ENCODE results near the gene SFXN3.

SFXN3 gene

DNA sequence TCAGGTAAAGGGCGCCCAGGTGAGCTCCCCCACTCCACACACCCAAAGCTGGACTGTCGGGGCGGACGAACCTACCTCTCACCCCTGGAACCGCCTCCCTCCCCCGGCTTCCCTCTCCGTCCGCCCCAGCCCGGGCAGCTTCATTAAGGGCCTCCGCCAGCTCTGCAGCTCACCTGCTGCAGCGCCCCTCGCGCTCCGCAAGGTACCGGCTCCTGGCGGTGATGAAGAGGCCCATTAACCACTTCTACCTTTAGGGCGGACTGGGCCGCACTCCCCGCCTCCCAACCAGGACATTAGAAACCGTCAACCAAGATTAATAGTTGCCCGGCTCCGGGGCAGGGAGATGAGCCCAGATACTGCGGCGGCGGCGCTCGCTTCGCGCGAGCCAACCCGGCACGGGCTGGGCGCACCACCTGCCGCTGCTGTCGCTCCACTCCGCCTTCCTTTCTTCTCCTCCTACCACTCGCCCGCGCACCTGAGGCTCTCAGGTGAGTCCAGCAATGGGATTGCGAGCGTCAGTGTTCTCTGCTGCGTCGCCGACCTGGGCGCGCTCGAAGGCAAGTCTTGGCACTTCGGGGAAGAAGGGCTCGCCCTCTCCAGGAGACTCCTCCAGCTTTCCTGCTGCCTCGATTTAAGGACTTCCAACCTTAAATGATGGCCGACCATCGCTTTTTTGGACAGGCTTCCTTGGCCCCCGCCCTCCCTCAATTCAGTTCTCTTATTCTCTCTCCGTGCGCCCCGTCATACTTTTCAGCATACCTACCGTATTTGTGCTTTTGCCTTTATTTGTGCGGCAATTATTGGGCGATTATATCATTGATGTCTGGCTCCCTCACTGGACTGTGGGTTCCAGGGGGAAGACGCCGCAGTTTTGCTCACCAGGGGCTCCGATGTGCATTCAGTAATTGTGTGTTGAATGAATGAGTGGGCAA is 17.2 kb downstream of the SFXN3 start:
- peak; percentile 46 to 66 for DNase-seq (ENCODE audit: low read depth in 1 of 2, low spot score in 1 of 2)
- in situ Hi-C loops (cut with HindIII; ENCODE audit: low pct_unique_long_range_greater_than_20kb, low sequenced_read_pairs) = no loop called here
- TF ChIP-seq JUND (IDR thresholded peaks at IDR 0.05; ENCODE audit: low read depth) = no peak

DNA sequence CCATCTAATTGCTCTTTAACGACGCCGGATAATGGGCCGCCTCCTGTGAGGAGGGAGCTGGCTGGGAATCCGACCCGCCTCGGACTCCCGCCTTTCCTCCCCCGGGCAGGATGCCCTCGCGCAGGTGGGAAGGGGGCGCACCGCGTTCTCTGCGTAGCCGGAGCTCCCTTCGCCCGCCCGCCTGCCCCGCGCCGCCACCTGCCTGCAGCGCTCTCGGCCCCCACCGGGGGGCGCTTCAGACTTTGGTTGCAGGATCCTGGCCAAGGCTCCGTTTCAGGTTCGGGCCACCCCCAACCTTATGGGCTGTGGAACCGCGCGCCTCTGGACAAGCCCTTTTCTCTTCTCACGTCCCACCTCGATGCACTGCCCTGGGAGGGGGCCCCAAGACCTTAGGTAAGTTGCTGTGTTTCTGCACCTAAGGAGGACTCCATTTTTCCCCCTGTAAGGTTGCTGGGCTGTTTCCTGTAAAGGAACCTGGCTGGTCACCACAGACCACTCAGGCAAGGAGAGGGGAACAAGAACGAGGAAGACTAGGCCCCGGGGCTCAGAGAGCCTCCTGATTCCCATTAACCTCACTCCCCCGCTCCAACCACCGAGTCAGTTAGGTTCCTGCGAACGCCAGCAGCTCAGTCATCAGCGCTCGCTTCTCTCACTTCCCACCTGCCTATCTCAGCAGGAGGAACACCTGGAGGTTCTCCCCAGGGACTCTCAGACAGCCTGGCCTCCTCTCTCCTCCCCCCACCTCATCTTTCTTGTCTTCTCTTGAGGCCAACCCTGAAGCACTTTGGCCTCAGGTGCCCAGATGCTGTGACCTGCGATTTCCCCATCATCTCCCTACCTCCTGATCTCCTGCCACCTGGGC is 19.4 kb downstream of the SFXN3 start:
- DNase-seq (ENCODE audit: low read depth in 1 of 2, low spot score in 1 of 2) = peak; percentile 79 to 84
- TF ChIP-seq JUND (IDR thresholded peaks at IDR 0.05; ENCODE audit: low read depth) = no peak
- in situ Hi-C loops (cut with HindIII; ENCODE audit: low pct_unique_long_range_greater_than_20kb, low sequenced_read_pairs) = no loop called here

DNA sequence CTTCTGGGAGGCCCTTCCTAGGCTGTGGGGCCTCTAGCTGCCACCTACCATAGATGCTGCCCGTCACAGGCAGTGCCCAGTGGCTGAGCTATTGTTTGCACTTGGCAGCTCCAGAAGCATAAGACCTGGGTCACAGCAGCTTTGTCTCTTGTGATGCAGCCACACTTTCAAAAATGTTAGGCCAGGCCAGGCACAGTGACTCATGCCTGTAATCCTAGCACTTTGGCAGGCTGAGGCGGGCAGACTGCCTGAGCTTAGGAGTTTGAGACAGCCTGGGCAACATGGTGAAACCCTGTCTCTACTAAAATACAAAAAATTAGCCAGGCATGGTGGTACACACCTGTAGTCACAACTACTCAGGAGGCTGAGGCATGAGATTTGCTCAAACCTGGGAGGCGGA is 21.3 kb downstream of the SFXN3 start:
- DNase-seq (ENCODE audit: low read depth in 1 of 2, low spot score in 1 of 2) = peak in 1 of 2 experiments; percentile 83
- in situ Hi-C loops (cut with HindIII; ENCODE audit: low pct_unique_long_range_greater_than_20kb, low sequenced_read_pairs) = no loop called here
- TF ChIP-seq JUND (IDR thresholded peaks at IDR 0.05; ENCODE audit: low read depth) = no peak

DNA sequence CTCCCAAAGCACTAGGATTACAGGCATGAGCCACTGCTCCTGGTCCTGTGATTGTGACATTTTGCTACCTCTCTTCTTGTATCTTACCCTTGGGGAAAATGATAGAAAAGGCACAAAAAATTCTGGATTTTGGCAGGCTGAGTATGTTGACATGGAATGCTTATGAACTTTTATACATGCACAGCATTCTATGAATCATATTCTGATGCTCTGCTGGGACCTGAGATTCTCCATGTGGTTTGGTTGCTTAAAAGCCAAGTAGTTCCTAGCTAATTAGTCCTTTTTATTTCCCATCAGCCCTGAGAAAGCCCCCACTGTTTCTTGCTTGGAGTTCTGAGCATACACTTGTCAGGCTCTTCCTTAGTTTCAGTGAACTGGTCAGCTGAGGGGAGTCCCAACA is 22.5 kb downstream of the SFXN3 start:
- in situ Hi-C loops (cut with HindIII; ENCODE audit: low pct_unique_long_range_greater_than_20kb, low sequenced_read_pairs) = no loop called here
- DNase-seq (ENCODE audit: low read depth in 1 of 2, low spot score in 1 of 2) = no peak
- TF ChIP-seq JUND (IDR thresholded peaks at IDR 0.05; ENCODE audit: low read depth) = no peak

DNA sequence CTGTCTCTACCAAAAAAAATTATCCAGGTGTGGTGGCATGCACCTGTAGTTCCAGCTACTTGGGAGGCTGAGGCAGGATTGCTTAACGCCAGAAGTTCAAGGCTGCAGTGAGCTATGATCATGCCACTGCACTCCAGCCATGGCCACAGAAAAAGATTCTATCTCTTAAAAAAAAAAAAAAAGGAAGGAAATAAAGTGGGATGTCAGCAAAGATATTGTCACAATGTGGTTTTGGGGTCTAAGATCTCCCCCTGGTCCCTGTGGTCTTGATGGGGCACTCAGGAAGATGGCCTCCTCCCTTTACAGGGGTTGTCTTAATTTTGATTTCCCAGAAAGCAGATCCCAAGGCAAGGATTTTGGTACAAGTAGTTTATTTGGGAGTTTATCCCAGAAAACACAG is 23.3 kb downstream of the SFXN3 start:
- in situ Hi-C loops (cut with HindIII; ENCODE audit: low pct_unique_long_range_greater_than_20kb, low sequenced_read_pairs) = no loop called here

DNA sequence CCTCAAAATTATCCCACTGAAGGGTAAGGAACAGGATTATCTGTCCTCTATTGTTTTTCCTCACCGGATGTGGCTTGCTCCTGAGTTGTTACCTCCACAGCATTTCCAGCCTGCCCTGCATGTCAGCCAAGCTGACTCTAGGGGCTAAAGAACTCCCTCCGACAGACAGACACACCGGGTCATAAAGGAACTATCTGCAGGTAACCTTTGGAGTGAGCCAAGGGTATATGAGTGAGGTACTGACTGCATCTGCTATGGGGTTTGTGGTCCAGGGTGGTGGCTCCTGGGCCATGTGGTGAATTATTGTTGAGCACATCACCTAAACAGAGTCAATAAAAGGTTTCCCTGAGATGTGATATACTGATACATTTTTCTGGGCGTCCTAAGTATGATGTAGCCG is 23.8 kb downstream of the SFXN3 start:
- in situ Hi-C loops (cut with HindIII; ENCODE audit: low pct_unique_long_range_greater_than_20kb, low sequenced_read_pairs) = no loop called here
- no peak for DNase-seq (ENCODE audit: low read depth in 1 of 2, low spot score in 1 of 2)
- TF ChIP-seq JUND (IDR thresholded peaks at IDR 0.05; ENCODE audit: low read depth) = no peak

More for the DNA sequence above, 23.3 kb downstream of the SFXN3 start:
- no peak for TF ChIP-seq JUND (IDR thresholded peaks at IDR 0.05; ENCODE audit: low read depth)
- DNase-seq (ENCODE audit: low read depth in 1 of 2, low spot score in 1 of 2) = no peak

DNA sequence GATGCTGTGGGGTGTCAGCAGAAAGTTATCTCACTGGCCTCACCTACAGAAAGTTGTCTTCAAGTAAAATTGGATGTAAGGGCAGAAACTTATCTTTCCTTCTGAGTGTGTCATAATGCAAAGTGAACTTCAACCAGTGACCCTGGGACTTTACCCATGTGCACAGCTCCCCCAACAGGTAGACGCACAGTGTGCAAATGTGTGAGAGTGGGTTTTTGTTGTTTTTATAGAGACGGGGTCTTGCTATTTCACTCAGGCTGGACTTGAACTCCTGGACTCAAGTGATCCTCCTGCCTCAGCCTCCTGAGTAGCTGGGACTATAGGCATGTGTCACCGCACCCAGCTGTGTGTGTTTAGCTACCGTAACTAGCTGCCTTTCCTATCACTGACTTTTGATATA is 24.4 kb downstream of the SFXN3 start:
- DNase-seq (ENCODE audit: low read depth in 1 of 2, low spot score in 1 of 2) = no peak
- TF ChIP-seq JUND (IDR thresholded peaks at IDR 0.05; ENCODE audit: low read depth) = no peak
- in situ Hi-C loops (cut with HindIII; ENCODE audit: low pct_unique_long_range_greater_than_20kb, low sequenced_read_pairs) = no loop called here

DNA sequence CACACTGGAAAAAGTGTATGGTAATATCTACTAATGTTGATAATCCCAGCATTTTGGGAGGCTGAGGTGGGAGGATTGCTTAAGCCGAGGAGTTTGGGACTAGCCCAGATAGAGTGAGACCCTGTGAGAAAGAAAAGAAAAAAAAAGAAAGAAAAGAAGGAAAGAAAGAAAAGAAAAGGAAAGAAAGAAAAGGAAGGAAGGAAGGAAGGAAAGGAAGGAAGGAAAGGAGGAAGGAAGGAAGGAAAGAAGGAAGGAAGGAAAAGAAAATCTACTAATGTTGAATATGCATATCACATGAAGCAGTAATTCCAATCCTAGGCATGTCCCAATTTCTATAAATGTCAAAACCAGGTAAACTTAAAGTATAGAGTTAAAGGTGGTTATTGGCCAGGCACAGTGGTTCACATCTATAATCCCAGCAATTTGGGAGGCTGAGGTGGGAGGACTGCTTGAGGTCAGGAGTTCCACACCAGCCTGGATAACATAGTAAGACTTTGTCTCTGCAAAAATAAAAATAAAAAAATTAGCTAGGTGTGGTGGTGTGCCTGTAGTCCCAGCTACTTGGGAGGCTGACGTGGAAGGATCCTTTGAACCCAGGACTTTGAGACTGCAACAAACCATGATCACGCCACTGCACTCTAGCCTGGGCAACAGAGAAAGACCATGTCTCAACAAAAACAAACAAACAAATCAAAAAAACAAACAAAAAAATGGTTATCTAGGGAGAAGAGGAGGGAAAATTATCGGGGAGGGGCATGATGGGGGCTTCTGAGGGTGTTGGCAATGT is 25.5 kb downstream of the SFXN3 start:
- TF ChIP-seq JUND (IDR thresholded peaks at IDR 0.05; ENCODE audit: low read depth) = no peak

DNA sequence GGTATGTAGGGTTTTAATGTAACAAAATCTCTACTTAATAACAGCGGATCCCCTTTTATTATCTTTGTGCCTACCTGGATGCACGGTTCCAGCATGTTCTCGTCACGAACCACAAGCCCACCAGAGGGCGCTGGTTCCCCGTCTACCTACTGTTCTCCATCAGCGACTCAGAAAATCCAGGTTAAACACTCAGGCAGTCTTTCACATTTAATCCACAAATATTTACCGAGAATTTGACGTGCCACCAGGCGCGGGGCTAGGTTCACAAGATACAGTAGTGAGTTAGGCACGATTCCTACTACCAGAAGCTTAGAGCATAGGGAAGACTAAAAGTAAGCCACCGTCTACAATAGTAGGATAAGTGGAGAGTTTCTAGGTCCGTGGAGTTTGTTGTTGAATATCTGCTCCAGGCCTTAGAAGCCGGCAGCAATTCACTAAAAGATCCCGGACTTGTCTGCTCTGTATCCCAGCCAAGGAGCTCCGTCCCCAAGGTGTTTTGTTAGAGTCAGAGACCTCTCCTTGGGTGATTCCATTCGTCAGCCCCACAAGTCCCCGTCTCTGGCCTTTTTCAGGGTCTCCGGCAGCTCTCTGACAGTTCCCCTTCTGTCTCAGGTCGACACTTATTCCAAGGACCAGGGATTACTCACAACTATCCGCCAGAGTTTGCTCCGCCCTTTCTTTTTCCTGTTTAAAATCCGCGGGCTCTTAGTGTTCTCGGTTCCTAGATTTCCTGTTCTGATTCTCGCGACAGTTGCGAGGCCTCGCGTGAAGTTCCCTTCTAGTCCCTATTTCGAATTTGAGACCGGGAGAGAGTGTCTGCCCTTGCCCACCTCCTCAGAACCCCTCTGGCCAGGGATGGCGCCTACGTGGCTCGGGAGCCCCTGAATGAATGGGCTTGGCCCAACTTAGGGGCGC is 29.3 kb downstream of the SFXN3 start:
- DNase-seq (ENCODE audit: low read depth in 1 of 2, low spot score in 1 of 2) = peak; percentile 91 to 98
- in situ Hi-C loops (cut with HindIII; ENCODE audit: low pct_unique_long_range_greater_than_20kb, low sequenced_read_pairs) = no loop called here
- TF ChIP-seq JUND (IDR thresholded peaks at IDR 0.05; ENCODE audit: low read depth) = no peak

More for the DNA sequence above, 25.5 kb downstream of the SFXN3 start:
- no peak for DNase-seq (ENCODE audit: low read depth in 1 of 2, low spot score in 1 of 2)
- in situ Hi-C loops (cut with HindIII; ENCODE audit: low pct_unique_long_range_greater_than_20kb, low sequenced_read_pairs) = no loop called here

DNA sequence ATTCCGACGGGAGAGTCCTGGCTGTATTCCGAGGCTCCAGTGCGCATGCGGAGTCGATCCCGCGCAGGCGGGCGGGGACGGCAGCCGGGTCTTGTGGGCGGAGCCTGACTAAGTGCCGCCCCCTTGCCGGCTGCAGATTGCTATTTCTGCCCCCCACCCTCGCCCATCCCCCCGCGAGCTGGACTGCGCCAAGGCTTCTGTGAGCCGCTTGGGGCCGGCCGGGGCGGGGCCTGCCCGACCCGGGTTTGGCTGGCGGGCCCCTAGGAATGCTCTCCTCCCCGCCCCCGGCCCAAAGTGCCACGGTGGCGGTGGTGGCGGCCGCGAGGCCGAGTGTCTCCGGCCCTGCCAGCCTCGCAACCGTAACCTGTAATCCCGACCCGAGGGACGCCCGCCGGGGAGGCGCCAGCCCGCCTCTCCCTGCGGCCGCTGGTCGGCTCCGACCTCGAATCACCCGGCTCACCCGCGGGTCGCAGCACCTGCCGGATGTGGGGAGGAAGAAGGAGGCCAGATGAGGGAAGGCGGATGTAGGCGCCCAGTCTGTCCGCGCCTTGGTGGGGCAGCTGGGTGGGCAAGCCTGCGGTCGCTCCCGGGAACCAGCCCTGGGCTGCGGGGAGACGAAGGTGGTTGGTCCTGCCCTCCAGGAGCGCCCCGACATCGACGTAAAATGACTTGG is 30.1 kb downstream of the SFXN3 start:
- in situ Hi-C loops (cut with HindIII; ENCODE audit: low pct_unique_long_range_greater_than_20kb, low sequenced_read_pairs) = no loop called here
- TF ChIP-seq JUND (IDR thresholded peaks at IDR 0.05; ENCODE audit: low read depth) = no peak
- peak; percentile 97 to 98 for DNase-seq (ENCODE audit: low read depth in 1 of 2, low spot score in 1 of 2)
